ENCODE results near the gene SPRY1. TPM values are rescaled to one million over a fixed set of nuclear protein-coding genes. Genes with fewer than 3 reads are reported as not detected.

The SPRY1 gene
- total RNA-seq, 1 experiment from 2014 or later, result 4.8 TPM

GRCh38 chr4:123402121-123402465 is 5.5 kb downstream of the SPRY1 start:
- ATAC-seq (no peak), DNase-seq (ENCODE audit: low read depth, low spot score) (no peak)
- TF ChIP-seq REST (IDR thresholded peaks at IDR 0.05; ENCODE audit: low read depth) (no peak), ZFX (IDR thresholded peaks at IDR 0.05) (no peak), MAX (IDR thresholded peaks at IDR 0.05) (no peak), YY1 (IDR thresholded peaks at IDR 0.05; ENCODE audit: extremely low read depth, insufficient replicate concordance, low read depth, low read length) (no peak)
- Histone ChIP-seq H3K79me2 (ENCODE audit: insufficient read depth, low read length) (peaks cover 3% of the 10 kb centered on the region; the same call in 1 of the 2 replicates), H3K27ac (ENCODE audit: low read depth, low read length) (no peak overlapping the region), H3K9ac (ENCODE audit: low read length) (no peak overlapping the region), H3K4me1 (ENCODE audit: control insufficient read depth in 1 of 2, insufficient read depth in 2 of 2, low read length in 2 of 2) (peaks cover 3 to 21% of the 10 kb centered on the region in 2 experiments; a peak in 3 of 4 replicates), H3K27me3 (ENCODE audit: insufficient read depth, low read length) (no peaks in the 10 kb centered on the region), H3K4me2 (ENCODE audit: low read length) (no peak overlapping the region), H3K9me2 (ENCODE audit: insufficient read depth) (no peaks in the 10 kb centered on the region), H3K36me3 (ENCODE audit: control insufficient read depth in 1 of 2, insufficient read depth in 2 of 2, low read length in 2 of 2) (peaks cover 5% of the 10 kb centered on the region in 2 experiments; a peak in 2 of 4 replicates), H2AFZ (ENCODE audit: low read depth, low read length, poor library complexity, severe bottlenecking) (no peak overlapping the region), H3K4me3 (replicated peaks in 1 of 2; ENCODE audit: low read depth in 1 of 2, low read length in 2 of 2) (no peak overlapping the region), H4K20me1 (ENCODE audit: insufficient read depth) (no peaks in the 10 kb centered on the region), H3K9me3 (ENCODE audit: control insufficient read depth in 1 of 2, insufficient read depth in 1 of 2, low read depth in 1 of 2, low read length in 2 of 2) (no peaks in the 10 kb centered on the region)
- intact Hi-C loops (cut with micrococcal nuclease), result no loop called here
- no TSS peak for BruUV-seq (replicated peaks)
- CTCF ChIA-PET, result no interaction called here
- POLR2A ChIA-PET, result no interaction called here
- RAD21 ChIA-PET (ENCODE audit: low non-redundant PET in 1 of 2, low total read pairs in 2 of 2, uncharacterized antibody in 2 of 2, unreplicated experiment in 2 of 2), result no interaction called here

- H3K36me3 ChIP-seq (ENCODE audit: control insufficient read depth in 1 of 2, insufficient read depth in 2 of 2, low read length in 2 of 2), result peaks cover 5% of the 10 kb centered on the region in 2 experiments; a peak in 2 of 4 replicates
- ATAC-seq (no peak), DNase-seq (ENCODE audit: low read depth, low spot score) (no peak)
- POLR2A ChIA-PET, result no interaction called here
- no peak overlapping the region for H3K9ac ChIP-seq (ENCODE audit: low read length)
- no peaks in the 10 kb centered on the region for H3K27me3 ChIP-seq (ENCODE audit: insufficient read depth, low read length)
- H3K79me2 ChIP-seq (ENCODE audit: insufficient read depth, low read length), result peaks cover 3% of the 10 kb centered on the region; the same call in 1 of the 2 replicates
- CTCF ChIA-PET, result no interaction called here
- H3K4me3 ChIP-seq (replicated peaks in 1 of 2; ENCODE audit: low read depth in 1 of 2, low read length in 2 of 2), result no peak overlapping the region
- no peaks in the 10 kb centered on the region for H3K9me2 ChIP-seq (ENCODE audit: insufficient read depth)
- BruUV-seq (replicated peaks), result no TSS peak
- H3K4me1 ChIP-seq (ENCODE audit: control insufficient read depth in 1 of 2, insufficient read depth in 2 of 2, low read length in 2 of 2), result peaks cover 3 to 11% of the 10 kb centered on the region in 2 experiments; a peak in 2 of 4 replicates
- intact Hi-C loops (cut with micrococcal nuclease), result no loop called here
- no peak overlapping the region for H2AFZ ChIP-seq (ENCODE audit: low read depth, low read length, poor library complexity, severe bottlenecking)
- RAD21 ChIA-PET (ENCODE audit: low non-redundant PET in 1 of 2, low total read pairs in 2 of 2, uncharacterized antibody in 2 of 2, unreplicated experiment in 2 of 2), result no interaction called here
- no peak overlapping the region for H3K27ac ChIP-seq (ENCODE audit: low read depth, low read length)
- no peaks in the 10 kb centered on the region for H3K9me3 ChIP-seq (ENCODE audit: control insufficient read depth in 1 of 2, insufficient read depth in 1 of 2, low read depth in 1 of 2, low read length in 2 of 2)
- H3K4me2 ChIP-seq (ENCODE audit: low read length), result no peak overlapping the region
- H4K20me1 ChIP-seq (ENCODE audit: insufficient read depth), result no peaks in the 10 kb centered on the region
- TF ChIP-seq EZH2phosphoT487 (IDR thresholded peaks at IDR 0.05; ENCODE audit: borderline replicate concordance) (no peak), SRF (IDR thresholded peaks at IDR 0.05; ENCODE audit: low read depth) (no peak), TCF7L2 (IDR thresholded peaks at IDR 0.05; ENCODE audit: borderline replicate concordance, extremely low read depth, insufficient read depth, insufficient read length) (no peak), CTCF (IDR thresholded peaks at IDR 0.05 in 2 of 3, conservative IDR thresholded peaks at IDR 0.05 in 1 of 3; ENCODE audit: borderline replicate concordance in 1 of 3, insufficient read depth in 1 of 3, low read depth in 2 of 3, low read length in 2 of 3) (no peak), JUND (IDR thresholded peaks at IDR 0.05) (no peak), ZNF274 (IDR thresholded peaks at IDR 0.05; ENCODE audit: low read depth, low read length) (no peak), EGR1 (IDR thresholded peaks at IDR 0.05; ENCODE audit: low read depth) (no peak), YY1 (IDR thresholded peaks at IDR 0.05; ENCODE audit: extremely low read depth, insufficient replicate concordance, low read depth, low read length) (no peak), FOSL1 (IDR thresholded peaks at IDR 0.05; ENCODE audit: low read depth) (no peak), CBX3 (IDR thresholded peaks at IDR 0.05; ENCODE audit: low read depth) (no peak), POLR2AphosphoS5 (IDR thresholded peaks at IDR 0.05; ENCODE audit: low read depth, low read length) (no peak), POLR2A (IDR thresholded peaks at IDR 0.05; ENCODE audit: borderline replicate concordance, extremely low read depth, insufficient read depth, insufficient read length) (no peak), ATF3 (IDR thresholded peaks at IDR 0.05) (no peak)
Observed at GRCh38 chr4:123403080-123403604, 6.5 kb downstream of the SPRY1 start.
